Raji (cell line): ENCODE measurements around the gene POLDIP2.

ENCODE experiments used
- POLR2A ChIP-seq: IDR thresholded peaks from 2 replicates; pipeline ENCODE4 v1.6.1; 2011; ENCODE audit warnings: low read depth, low read length, control low read depth; ENCODE audit not compliant: insufficient read depth

POLDIP2 gene

DNA sequence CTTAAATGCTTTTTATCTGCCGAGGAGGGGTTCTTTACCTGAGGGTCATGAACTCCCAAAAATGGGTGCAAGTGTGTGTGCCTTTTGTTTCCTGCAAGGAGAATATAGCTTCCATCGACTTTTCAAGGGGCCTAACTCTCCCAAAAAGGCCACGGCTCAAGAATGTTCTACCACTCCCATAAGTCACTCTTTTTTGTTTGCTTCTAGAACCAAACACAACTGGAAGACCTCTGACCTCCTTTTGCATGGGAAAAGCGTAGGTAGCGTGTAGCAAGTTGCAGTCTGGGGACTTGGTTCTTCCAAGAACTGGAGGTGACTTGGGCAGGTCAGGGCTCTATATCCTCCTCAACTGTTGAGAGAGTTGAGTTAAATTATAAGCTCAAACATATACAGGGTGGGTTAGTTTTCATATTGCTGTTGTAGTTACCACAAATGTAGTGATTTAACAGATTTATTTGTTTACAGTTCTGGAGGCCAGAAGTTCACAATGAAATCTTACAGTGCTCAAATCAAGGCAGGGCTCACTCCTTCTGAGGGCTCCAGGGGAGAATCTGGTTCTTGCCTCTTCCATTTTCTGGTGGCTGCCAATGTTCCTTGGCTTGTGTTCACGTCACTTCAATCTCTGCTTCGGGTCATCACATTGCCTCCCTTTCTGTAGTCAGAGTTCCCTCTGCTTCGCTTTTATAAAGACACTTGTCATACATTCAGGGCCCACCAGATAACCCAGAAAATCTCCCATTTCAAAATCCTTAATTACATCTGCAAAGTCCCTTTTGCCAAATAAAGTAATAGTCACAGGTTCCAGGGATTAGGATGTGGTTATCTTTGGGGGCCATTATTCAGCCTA, 36.9 kb downstream of the POLDIP2 start:
- TF ChIP-seq POLR2A, result no peak

DNA sequence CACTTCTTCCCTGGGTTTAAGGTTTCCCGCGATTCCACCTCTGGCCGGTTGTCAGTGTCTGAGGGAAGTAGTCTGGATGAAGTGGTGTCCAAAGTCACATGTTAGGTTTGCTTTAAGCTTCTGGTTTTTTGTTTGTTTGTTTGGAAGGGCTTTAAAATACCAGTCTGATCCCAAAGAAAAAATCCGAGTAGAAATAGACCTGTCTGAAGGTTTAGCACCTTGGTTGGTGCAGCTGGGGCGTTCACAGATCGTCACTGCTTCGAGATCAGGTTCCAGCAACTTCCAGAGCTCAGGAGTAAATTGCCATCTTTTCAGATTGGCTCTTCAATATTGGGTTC, 37.8 kb downstream of the POLDIP2 start:
- TF ChIP-seq POLR2A, result no peak

DNA sequence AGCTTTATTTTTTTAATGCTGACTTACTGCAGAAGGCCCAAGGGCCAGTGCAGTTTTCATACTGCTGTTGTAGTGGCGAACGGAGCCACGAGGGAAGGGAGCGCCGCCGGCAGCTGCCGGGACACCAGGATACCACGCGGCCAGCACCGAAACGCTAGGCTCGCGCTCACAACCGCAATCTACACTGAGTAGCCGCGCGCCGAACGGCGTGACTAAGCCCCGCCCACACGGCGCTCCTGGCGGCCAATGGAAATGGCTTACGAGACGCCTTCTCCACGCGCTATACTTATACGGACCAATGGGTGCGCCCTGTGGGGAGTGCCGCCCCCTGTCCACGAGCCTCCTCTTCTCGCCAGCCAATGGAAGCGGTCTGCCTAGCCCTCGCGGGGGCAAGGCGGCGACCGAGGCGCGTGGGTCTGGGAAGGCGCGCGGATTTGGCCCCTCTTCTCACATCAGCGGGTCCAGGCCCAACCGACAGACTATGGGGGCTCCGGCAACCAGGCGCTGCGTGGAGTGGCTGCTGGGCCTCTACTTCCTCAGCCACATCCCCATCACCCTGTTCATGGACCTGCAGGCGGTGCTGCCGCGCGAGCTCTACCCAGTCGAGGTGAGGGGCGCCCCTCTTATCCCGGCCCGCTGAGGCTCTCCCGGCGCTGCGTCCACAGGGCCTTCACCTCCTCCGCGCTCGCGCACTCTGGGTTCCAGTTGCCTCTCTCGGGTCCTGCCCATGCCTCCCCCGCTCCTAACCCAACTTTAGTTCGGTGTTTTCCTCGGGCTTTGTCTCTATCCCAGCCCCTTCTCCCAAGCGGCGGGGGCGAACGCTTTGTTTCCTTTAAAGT, 38.3 kb downstream of the POLDIP2 start, which contains the start of gene TMEM97:
Gene TMEM97, plus strand, starts transcription at position 442 of the 839 bp plus-strand sequence. Its CDS starts 40 bp downstream, at position 482.
- TF ChIP-seq POLR2A, result peak; percentile 92

DNA sequence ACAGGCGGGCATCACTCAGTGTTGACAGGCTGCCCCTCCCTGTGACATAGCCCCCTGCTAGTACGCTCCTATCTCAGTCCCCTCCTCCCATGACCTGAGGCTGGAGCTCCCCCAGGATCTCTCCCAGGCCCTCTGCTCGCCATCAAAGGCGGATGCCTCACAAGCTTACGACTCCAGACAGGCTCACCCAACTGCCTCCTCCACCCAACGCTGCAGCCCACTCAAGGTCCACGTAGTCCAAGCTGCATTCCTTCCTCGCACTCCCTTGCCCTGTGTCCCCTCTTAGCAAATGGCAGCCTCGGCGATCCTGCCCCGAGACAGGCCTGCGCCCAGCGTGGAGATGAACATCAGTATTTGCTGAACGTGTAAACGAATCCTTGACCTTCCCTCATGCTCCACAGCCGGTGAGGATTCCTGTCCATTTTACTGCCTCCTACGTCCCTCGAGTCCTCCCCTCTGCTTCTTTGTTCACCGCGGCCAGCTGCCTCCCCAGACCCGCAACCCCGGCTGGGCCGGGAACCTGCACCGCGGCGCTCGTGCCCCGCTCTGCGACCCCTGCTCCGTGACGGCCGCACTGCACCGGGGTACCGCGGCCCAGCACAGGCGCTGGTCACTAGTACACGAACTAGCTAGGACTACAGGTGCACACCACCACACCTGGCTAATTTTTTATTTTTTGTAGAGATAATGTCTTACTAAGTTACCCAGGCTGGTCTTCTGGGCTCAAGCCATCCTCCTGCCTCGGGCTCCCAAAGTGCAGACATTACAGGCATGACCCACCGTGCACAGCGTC, 39.2 kb downstream of the POLDIP2 start:
- no peak for TF ChIP-seq POLR2A

GRCh38 chr17:28317099-28317965, 40.0 kb downstream of the POLDIP2 start:
- TF ChIP-seq POLR2A, result no peak

- no peak for TF ChIP-seq POLR2A
These were observed 41.3 kb downstream of the POLDIP2 start for GRCh38 chr17:28315846-28316705.

DNA sequence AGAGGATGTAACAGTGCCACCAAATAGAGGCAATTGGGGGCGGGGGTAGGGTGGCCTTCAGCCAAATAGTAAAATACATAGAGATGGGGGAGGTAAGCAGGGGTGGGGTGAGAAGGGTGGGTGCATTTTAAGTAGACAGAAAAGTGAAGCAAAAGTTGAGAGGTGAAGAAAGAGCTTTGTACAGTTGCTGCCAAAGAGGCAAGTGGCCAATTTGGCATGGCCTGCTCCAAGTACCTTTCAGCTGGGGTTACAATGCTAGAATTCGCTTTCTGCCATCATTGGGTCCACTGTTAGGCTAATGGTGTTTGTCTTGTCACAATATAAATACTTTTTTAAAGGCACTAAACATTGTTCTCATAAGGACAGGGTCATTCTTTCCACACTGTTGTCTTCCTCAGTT, 43.5 kb downstream of the POLDIP2 start:
- TF ChIP-seq POLR2A, result no peak

DNA sequence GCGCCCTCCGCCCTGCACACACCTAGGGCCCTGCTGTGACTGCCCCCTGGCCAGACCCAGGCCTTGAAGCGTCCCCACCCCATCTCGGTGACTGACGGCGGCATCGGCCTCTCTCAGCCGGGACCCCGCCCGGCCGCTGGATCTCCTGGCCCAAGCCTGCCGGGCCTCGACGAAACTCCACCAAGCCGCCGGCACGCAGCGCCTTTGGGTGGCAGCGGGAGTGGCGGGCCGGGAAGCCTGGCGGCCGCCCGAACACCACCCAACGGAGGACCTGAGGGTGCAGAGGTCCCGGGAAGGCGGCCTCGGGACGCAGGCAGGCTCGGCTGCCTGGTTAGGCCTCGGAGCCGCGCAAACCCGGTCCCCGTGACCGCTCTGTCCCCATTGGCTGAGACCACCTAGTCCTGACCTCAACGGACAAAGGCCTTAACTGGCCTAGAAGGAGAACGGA, 50.3 kb downstream of the POLDIP2 start:
- TF ChIP-seq POLR2A, result no peak

GRCh38 chr17:28298449-28298848, 58.9 kb downstream of the POLDIP2 start:
- TF ChIP-seq POLR2A, result no peak
